HG03378 (cell line): ENCODE data around the gene HAX1.
"Not testable (repeated sequence)": the region's sequence is repeated elsewhere in the genome, so short reads cannot be mapped to it uniquely, and the experiment has no call there.

Experiments
- ATAC-seq: cut with Tn5 transposase; IDR thresholded peaks from one replicate; pipeline ENCODE4 v1.9.1; 2021; ENCODE audit warnings: mild to moderate bottlenecking, moderate library complexity; ENCODE audit not compliant: unreplicated experiment

The HAX1 gene

GRCh38 chr1:154272217-154272998 is at the start of gene HAX1:
Gene HAX1, plus strand, starts transcription at chr1:154272629. Its CDS starts 95 bp downstream, at chr1:154272724.
- peak; percentile 87 for ATAC-seq

- ATAC-seq: no peak
Measured at GRCh38 chr1:154222918-154223317, 49.5 kb upstream of the HAX1 start.

- ATAC-seq: no peak
Measured at GRCh38 chr1:154223621-154224020, 48.8 kb upstream of the HAX1 start.

GRCh38 chr1:154225370-154225769 is 47.1 kb upstream of the HAX1 start:
- ATAC-seq: no peak

GRCh38 chr1:154231112-154231511 is 41.3 kb upstream of the HAX1 start:
- not testable (repeated sequence) for ATAC-seq

- not testable (repeated sequence) for ATAC-seq
Measured at GRCh38 chr1:154233127-154233526, 39.3 kb upstream of the HAX1 start.

GRCh38 chr1:154236855-154237254 is 35.6 kb upstream of the HAX1 start:
- ATAC-seq: no peak

- ATAC-seq: no peak
Measured at GRCh38 chr1:154237435-154237834, 35.0 kb upstream of the HAX1 start.

GRCh38 chr1:154237880-154238506 is 34.4 kb upstream of the HAX1 start:
- no peak for ATAC-seq

GRCh38 chr1:154239491-154239890 is 32.9 kb upstream of the HAX1 start:
- no peak for ATAC-seq

- no peak for ATAC-seq
Measured at GRCh38 chr1:154240294-154240833, 32.1 kb upstream of the HAX1 start.

GRCh38 chr1:154241703-154242351 is 30.6 kb upstream of the HAX1 start:
- no peak for ATAC-seq

- ATAC-seq: no peak
Measured at GRCh38 chr1:154253671-154254070, 18.8 kb upstream of the HAX1 start.

- no peak for ATAC-seq
Measured at GRCh38 chr1:154256686-154257085, 15.7 kb upstream of the HAX1 start.

- ATAC-seq: no peak
Measured at GRCh38 chr1:154258784-154259183, 13.6 kb upstream of the HAX1 start.

GRCh38 chr1:154260127-154260526 is 12.3 kb upstream of the HAX1 start:
- no peak for ATAC-seq

- no peak for ATAC-seq
Measured at GRCh38 chr1:154263465-154264332, 8.7 kb upstream of the HAX1 start.

GRCh38 chr1:154264454-154264853 is 8.0 kb upstream of the HAX1 start:
- no peak for ATAC-seq

GRCh38 chr1:154265586-154265985 is 6.8 kb upstream of the HAX1 start:
- ATAC-seq: no peak

GRCh38 chr1:154270833-154271232 is 1.6 kb upstream of the HAX1 start:
- no peak for ATAC-seq
